ENCODE results near the gene CDKN1C. TPM values are rescaled to one million over a fixed set of nuclear protein-coding genes. Genes with fewer than 3 reads are reported as not detected.

Gene CDKN1C
- total RNA-seq, 5 donors from 2014 or later (not counting 1 experiment from before 2014, with no cell fraction given), result 2.1 to 7.0 (median 5.3) TPM

GRCh38 chr11:2870969-2871680 is 14.4 kb downstream of the CDKN1C start:
- no peak for DNase-seq
- POLR2A ChIA-PET, result no interaction called here
- Histone ChIP-seq H3K27me3 (replicated peaks in 1 of 2; ENCODE audit: control insufficient read depth in 2 of 2, extremely low read depth in 1 of 2, insufficient read depth in 2 of 2, low read length in 1 of 2) (peaks cover 0 to 65% of the 10 kb centered on the region in 2 experiments), H3K4me1 (ENCODE audit: control insufficient read depth in 1 of 2, extremely low read depth in 1 of 2, insufficient read depth in 2 of 2, low read length in 2 of 2) (peaks cover 0 to 17% of the 10 kb centered on the region in 2 experiments), H3K9me3 (no peaks in the 10 kb centered on the region), H3K27ac (ENCODE audit: low read length) (no peak overlapping the region), H3K4me3 (ENCODE audit: control insufficient read depth in 1 of 2, extremely low read depth in 1 of 2, low read length in 1 of 2) (no peak overlapping the region), H3K36me3 (ENCODE audit: control insufficient read depth in 2 of 2, extremely low read depth in 1 of 2, insufficient read depth in 1 of 2, low read length in 1 of 2) (no peaks in the 10 kb centered on the region)
- no peaks in the 10 kb centered on the region for H3K36me3 Mint-ChIP-seq
- 72% methylated on average over 10 of the region's 22 CpGs for WGBS (ENCODE audit: insufficient coverage)
- H3K4me1 Mint-ChIP-seq, result peaks cover 9 to 20% (median 11%) of the 10 kb centered on the region in 3 donors
- CTCF ChIA-PET, result no interaction called here
- peak overlapping the region in 1 of 3 donors; percentile 32 for H3K4me3 Mint-ChIP-seq
- H3K27ac Mint-ChIP-seq, result peak overlapping the region in 1 of 2 donors; percentile 32
- no peak for ATAC-seq (replicated peaks in 1 of 4)
- peaks cover 23 to 55% of the 10 kb centered on the region in 2 donors for H3K27me3 Mint-ChIP-seq
- H3K9me3 Mint-ChIP-seq, result peaks cover 0 to 2% (median 0%) of the 10 kb centered on the region in 3 donors

GRCh38 chr11:2870460-2870859 is 15.1 kb downstream of the CDKN1C start:
- no peaks in the 10 kb centered on the region for H3K9me3 ChIP-seq
- Mint-ChIP-seq H3K27ac (no peak overlapping the region), H3K4me1 (peaks cover 9 to 20% (median 11%) of the 10 kb centered on the region in 3 donors), H3K27me3 (peaks cover 23 to 56% of the 10 kb centered on the region in 2 donors), H3K36me3 (no peaks in the 10 kb centered on the region), H3K4me3 (no peak overlapping the region), H3K9me3 (no peaks in the 10 kb centered on the region)
- peaks cover 0 to 17% of the 10 kb centered on the region in 2 experiments for H3K4me1 ChIP-seq (ENCODE audit: control insufficient read depth in 1 of 2, extremely low read depth in 1 of 2, insufficient read depth in 2 of 2, low read length in 2 of 2)
- ChIA-PET CTCF (no interaction called here), POLR2A (no interaction called here)
- no peaks in the 10 kb centered on the region for H3K36me3 ChIP-seq (ENCODE audit: control insufficient read depth in 2 of 2, extremely low read depth in 1 of 2, insufficient read depth in 1 of 2, low read length in 1 of 2)
- ATAC-seq (replicated peaks in 1 of 4) (peak in 1 of 4 experiments; percentile 23), DNase-seq (no peak)
- 57% methylated on average over 9 of the region's 17 CpGs for WGBS (ENCODE audit: insufficient coverage)
- peaks cover 0 to 68% of the 10 kb centered on the region in 2 experiments for H3K27me3 ChIP-seq (replicated peaks in 1 of 2; ENCODE audit: control insufficient read depth in 2 of 2, extremely low read depth in 1 of 2, insufficient read depth in 2 of 2, low read length in 1 of 2)
- no peak overlapping the region for H3K27ac ChIP-seq (ENCODE audit: low read length)
- H3K4me3 ChIP-seq (ENCODE audit: control insufficient read depth in 1 of 2, extremely low read depth in 1 of 2, low read length in 1 of 2), result no peak overlapping the region

GRCh38 chr11:2869561-2870427 is 15.8 kb downstream of the CDKN1C start:
- WGBS (ENCODE audit: insufficient coverage), result 33% methylated on average over 76 of the region's 90 CpGs
- no peaks in the 10 kb centered on the region for H3K9me3 ChIP-seq
- no peaks in the 10 kb centered on the region for H3K36me3 ChIP-seq (ENCODE audit: control insufficient read depth in 2 of 2, extremely low read depth in 1 of 2, insufficient read depth in 1 of 2, low read length in 1 of 2)
- ChIA-PET POLR2A (no interaction called here), CTCF (interaction anchor here in 1 of 2 donors (0.7 kb wide), 1 partner anchor 513 kb away, joined by 3 read pairs; no protein-coding TSS in a partner anchor)
- no peak for DNase-seq
- peaks cover 0 to 67% of the 10 kb centered on the region in 2 experiments for H3K27me3 ChIP-seq (replicated peaks in 1 of 2; ENCODE audit: control insufficient read depth in 2 of 2, extremely low read depth in 1 of 2, insufficient read depth in 2 of 2, low read length in 1 of 2)
- Mint-ChIP-seq H3K9me3 (no peaks in the 10 kb centered on the region), H3K4me1 (peaks cover 9 to 20% (median 11%) of the 10 kb centered on the region in 3 donors), H3K27ac (no peak overlapping the region), H3K27me3 (peaks cover 27 to 62% of the 10 kb centered on the region in 2 donors), H3K36me3 (no peaks in the 10 kb centered on the region), H3K4me3 (no peak overlapping the region)
- no peak overlapping the region for H3K4me3 ChIP-seq (ENCODE audit: control insufficient read depth in 1 of 2, extremely low read depth in 1 of 2, low read length in 1 of 2)
- H3K4me1 ChIP-seq (ENCODE audit: control insufficient read depth in 1 of 2, extremely low read depth in 1 of 2, insufficient read depth in 2 of 2, low read length in 2 of 2), result peaks cover 0 to 17% of the 10 kb centered on the region in 2 experiments
- no peak overlapping the region for H3K27ac ChIP-seq (ENCODE audit: low read length)
- ATAC-seq (replicated peaks in 1 of 4), result no peak

- Histone ChIP-seq H3K27me3 (replicated peaks in 1 of 2; ENCODE audit: control insufficient read depth in 2 of 2, extremely low read depth in 1 of 2, insufficient read depth in 2 of 2, low read length in 1 of 2) (peaks cover 0 to 71% of the 10 kb centered on the region in 2 experiments), H3K36me3 (ENCODE audit: control insufficient read depth in 2 of 2, extremely low read depth in 1 of 2, insufficient read depth in 1 of 2, low read length in 1 of 2) (no peaks in the 10 kb centered on the region), H3K9me3 (no peaks in the 10 kb centered on the region), H3K27ac (ENCODE audit: low read length) (no peak overlapping the region), H3K4me3 (ENCODE audit: control insufficient read depth in 1 of 2, extremely low read depth in 1 of 2, low read length in 1 of 2) (no peak overlapping the region), H3K4me1 (ENCODE audit: control insufficient read depth in 1 of 2, extremely low read depth in 1 of 2, insufficient read depth in 2 of 2, low read length in 2 of 2) (peaks cover 0 to 17% of the 10 kb centered on the region in 2 experiments)
- no peaks in the 10 kb centered on the region for H3K9me3 Mint-ChIP-seq
- peak overlapping the region in 1 of 2 donors; percentile 15 for H3K27ac Mint-ChIP-seq
- ChIA-PET CTCF (interaction anchor here in 1 of 2 donors (0.7 kb wide), 1 partner anchor 514 kb away, joined by 3 read pairs; no protein-coding TSS in a partner anchor), POLR2A (no interaction called here)
- 22% methylated on average over 29 of the region's 37 CpGs for WGBS (ENCODE audit: insufficient coverage)
- H3K4me1 Mint-ChIP-seq, result peaks cover 9 to 20% (median 11%) of the 10 kb centered on the region in 3 donors
- no peak overlapping the region for H3K4me3 Mint-ChIP-seq
- DNase-seq, result no peak
- H3K27me3 Mint-ChIP-seq, result peaks cover 33 to 67% of the 10 kb centered on the region in 2 donors
- H3K36me3 Mint-ChIP-seq, result no peaks in the 10 kb centered on the region
- no peak for ATAC-seq (replicated peaks in 1 of 4)
These were observed 16.4 kb downstream of the CDKN1C start for GRCh38 chr11:2869134-2869526.

- peaks cover 0 to 17% of the 10 kb centered on the region in 2 experiments for H3K4me1 ChIP-seq (ENCODE audit: control insufficient read depth in 1 of 2, extremely low read depth in 1 of 2, insufficient read depth in 2 of 2, low read length in 2 of 2)
- H3K27me3 ChIP-seq (replicated peaks in 1 of 2; ENCODE audit: control insufficient read depth in 2 of 2, extremely low read depth in 1 of 2, insufficient read depth in 2 of 2, low read length in 1 of 2), result peaks cover 0 to 74% of the 10 kb centered on the region in 2 experiments
- Mint-ChIP-seq H3K27me3 (peaks cover 37 to 70% of the 10 kb centered on the region in 2 donors), H3K4me1 (peaks cover 9 to 20% (median 11%) of the 10 kb centered on the region in 3 donors), H3K36me3 (no peaks in the 10 kb centered on the region), H3K9me3 (no peaks in the 10 kb centered on the region), H3K4me3 (peak overlapping the region in 2 of 3 donors; percentile 17 to 56), H3K27ac (peak overlapping the region in 1 of 2 donors; percentile 15)
- CTCF ChIA-PET, result interaction anchor here in 1 of 2 donors (0.7 kb wide), 1 partner anchor 514 kb away, joined by 3 read pairs; no protein-coding TSS in a partner anchor
- no peak overlapping the region for H3K4me3 ChIP-seq (ENCODE audit: control insufficient read depth in 1 of 2, extremely low read depth in 1 of 2, low read length in 1 of 2)
- no peak overlapping the region for H3K27ac ChIP-seq (ENCODE audit: low read length)
- 5% methylated on average over 11 of the region's 16 CpGs for WGBS (ENCODE audit: insufficient coverage)
- no peaks in the 10 kb centered on the region for H3K36me3 ChIP-seq (ENCODE audit: control insufficient read depth in 2 of 2, extremely low read depth in 1 of 2, insufficient read depth in 1 of 2, low read length in 1 of 2)
- DNase-seq, result no peak
- no peaks in the 10 kb centered on the region for H3K9me3 ChIP-seq
- POLR2A ChIA-PET, result no interaction called here
- ATAC-seq (replicated peaks in 1 of 4), result no peak
These were observed 17.0 kb downstream of the CDKN1C start for GRCh38 chr11:2868506-2869133.
